Measurements from ENCODE around the gene RIMS3.

DNA sequence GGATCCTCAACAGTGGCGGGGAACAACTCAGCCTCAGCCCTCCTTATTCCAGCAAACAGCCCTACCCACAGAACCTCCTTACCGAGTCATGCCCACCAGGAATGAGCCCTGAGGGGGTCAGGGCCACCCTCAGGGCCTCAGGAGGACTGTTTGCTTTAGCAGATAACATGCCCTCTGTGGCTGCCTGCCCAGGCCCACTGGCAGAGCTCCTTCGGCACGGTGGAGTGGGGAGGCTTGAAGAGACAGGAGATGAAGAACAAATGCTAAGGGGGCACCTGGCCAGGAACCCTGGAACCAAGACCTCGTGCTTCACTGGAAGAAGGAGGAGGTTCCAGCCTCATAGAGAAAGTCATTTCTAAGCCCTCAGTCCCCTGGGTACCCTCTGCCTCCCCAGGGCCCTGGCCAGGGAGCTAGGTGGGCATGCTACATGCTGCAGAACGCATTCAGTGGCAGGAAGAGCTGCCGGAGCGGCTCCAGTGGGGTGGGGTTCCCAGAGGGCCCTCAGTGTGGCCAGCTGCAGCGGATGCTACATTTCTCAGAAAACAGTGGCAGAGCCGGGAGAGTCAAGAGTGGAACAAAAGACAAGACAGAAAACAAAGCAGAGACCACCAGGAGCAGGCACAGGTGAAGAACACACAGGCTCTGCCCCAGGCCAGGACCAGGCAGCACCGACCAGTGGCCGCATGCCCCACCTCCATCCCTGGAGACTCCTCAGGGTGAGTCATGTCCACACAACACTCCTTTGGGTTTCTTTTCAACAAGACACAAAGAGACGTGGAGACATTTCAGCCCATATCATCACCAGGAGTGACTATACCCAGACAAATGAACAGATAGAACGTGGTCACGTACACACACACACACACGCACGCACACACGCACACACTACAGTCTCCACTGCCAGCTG lies 39.8 kb downstream of the RIMS3 start:
- TF ChIP-seq, protein P1, sequence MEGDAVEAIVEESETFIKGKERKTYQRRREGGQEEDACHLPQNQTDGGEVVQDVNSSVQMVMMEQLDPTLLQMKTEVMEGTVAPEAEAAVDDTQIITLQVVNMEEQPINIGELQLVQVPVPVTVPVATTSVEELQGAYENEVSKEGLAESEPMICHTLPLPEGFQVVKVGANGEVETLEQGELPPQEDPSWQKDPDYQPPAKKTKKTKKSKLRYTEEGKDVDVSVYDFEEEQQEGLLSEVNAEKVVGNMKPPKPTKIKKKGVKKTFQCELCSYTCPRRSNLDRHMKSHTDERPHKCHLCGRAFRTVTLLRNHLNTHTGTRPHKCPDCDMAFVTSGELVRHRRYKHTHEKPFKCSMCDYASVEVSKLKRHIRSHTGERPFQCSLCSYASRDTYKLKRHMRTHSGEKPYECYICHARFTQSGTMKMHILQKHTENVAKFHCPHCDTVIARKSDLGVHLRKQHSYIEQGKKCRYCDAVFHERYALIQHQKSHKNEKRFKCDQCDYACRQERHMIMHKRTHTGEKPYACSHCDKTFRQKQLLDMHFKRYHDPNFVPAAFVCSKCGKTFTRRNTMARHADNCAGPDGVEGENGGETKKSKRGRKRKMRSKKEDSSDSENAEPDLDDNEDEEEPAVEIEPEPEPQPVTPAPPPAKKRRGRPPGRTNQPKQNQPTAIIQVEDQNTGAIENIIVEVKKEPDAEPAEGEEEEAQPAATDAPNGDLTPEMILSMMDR (IDR thresholded peaks at IDR 0.05; ENCODE audit: low read length) = no peak
- no peak for TF ChIP-seq EZH2 (optimal IDR thresholded peaks at IDR 0.05; ENCODE audit: low read depth, low read length)
